Lower leg skin (tissue), 4 donors: ENCODE measurements around the gene CAPZA3. TPM values are rescaled to one million over a fixed set of nuclear protein-coding genes. Genes with fewer than 3 reads are reported as not detected.

Source experiments
- DNase-seq, 2 donors: peaks; one replicate each; pipeline ENCODE4 v3.0.0-alpha.2; 2019; ENCODE audit warnings: low spot score in 2 of 2
- H3K4me3 ChIP-seq: fragments of 200-600 bp; sonication (generic); 2 replicates; pipeline ENCODE4 v1.5.1; 2017; ENCODE audit warnings: mild to moderate bottlenecking, low read depth; ENCODE audit not compliant: poor library complexity, severe bottlenecking
- CTCF ChIP-seq, 3 donors: fragments of 450-650 bp; IDR thresholded peaks; one replicate each; pipeline ENCODE4 v1.5.1; 2016; ENCODE audit warnings: antibody characterized with exemption in 3 of 3, mild to moderate bottlenecking in 3 of 3, moderate library complexity in 2 of 3
- POLR2A ChIP-seq, 2 donors: fragments of 450-650 bp; IDR thresholded peaks; one replicate each; pipeline ENCODE4 v1.6.1; 2016 to 2017; ENCODE audit warnings: antibody characterized with exemption in 2 of 2, mild to moderate bottlenecking in 1 of 2, moderate library complexity in 1 of 2
- WGBS, 2 donors: methylation state at CpG; one replicate each; pipeline ENCODE4 v1.1.5; 2018; 5-methylcytosine and 5-hydroxymethylcytosine counted together
- intact Hi-C: fragments of 100-400 bp; cut with DNase I; formaldehyde crosslinking; loops from one replicate; pipeline ENCODE4 v1.15.0; 2023; ENCODE audit warnings: low total_unique reads
- total RNA-seq, 4 donors: library from RNA; depleted of rRNA; stranded (reverse); fragments of >200 nt; gene quantifications; one replicate each; pipeline ENCODE4 v1.1.0, GENCODE V29; 2016

CAPZA3 gene
- total RNA-seq, 4 donors from 2014 or later = 0.39 to 0.99 TPM; not detected in 2

DNA sequence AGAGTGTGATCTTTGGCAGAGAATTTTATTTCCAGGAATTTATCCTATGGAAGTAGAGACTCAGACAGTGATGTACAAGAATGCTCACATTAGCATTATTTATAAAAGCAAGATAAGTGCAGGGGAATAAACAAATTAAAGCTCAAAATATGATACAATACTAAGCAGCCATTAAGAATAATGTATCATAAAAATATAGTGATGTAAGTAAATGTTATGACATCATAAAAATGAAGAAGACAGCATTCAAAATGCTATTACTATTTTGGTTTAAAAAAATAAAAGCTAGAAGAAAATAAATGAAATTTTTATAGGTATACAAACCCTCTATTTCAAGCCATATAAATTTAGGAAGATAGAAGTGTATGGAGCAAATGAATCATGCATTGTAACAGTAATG, 17.2 kb upstream of the CAPZA3 start:
- intact Hi-C loops = no loop called here
- no peak overlapping the region for H3K4me3 ChIP-seq
- TF ChIP-seq CTCF (IDR thresholded peaks at IDR 0.05) (no peak), POLR2A (IDR thresholded peaks at IDR 0.05) (no peak)
- no peak for DNase-seq

DNA sequence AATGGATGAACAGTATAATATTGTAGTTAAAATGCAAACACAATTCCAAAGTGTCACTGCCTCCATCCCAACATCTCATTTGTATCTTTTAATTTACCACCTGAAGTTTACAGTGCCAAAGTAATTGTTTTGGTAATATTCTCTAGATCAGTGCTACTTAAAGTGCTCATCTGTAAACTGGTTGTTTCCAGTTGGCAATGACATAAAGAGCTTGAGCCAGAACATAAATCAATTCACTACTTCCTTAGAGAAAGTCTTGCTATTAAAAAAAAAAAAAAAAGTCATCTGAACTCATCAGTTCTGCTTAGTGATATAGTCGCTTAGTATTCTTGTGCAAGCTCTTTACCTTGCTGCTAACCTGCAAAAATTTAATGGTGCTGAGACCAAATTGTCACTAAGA, 16.5 kb upstream of the CAPZA3 start:
- no peak overlapping the region for H3K4me3 ChIP-seq
- no peak for TF ChIP-seq CTCF (IDR thresholded peaks at IDR 0.05)
- no peak for TF ChIP-seq POLR2A (IDR thresholded peaks at IDR 0.05)
- intact Hi-C loops = no loop called here
- no peak for DNase-seq
- 55% methylated on average over 1 of the region's 1 CpG for WGBS, 2 donors

DNA sequence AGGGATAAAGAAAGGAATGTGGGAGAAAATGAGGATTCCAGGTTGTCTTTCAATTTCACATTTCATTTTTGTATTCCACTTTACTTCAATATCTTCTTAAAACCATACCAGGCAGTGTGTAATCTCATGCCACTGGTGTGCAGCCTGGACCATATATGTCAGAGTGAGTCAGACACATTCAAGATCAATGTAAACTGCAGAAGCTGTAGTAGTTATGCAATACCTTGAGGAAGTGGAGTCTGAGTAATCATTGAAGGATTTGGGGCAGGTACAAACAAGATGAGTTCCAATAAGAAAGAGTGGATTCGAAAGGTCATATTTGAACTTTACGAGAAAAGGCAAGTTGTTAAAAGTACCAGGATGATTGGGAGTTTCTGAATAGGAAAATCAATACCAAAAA, 14.2 kb upstream of the CAPZA3 start:
- TF ChIP-seq CTCF (IDR thresholded peaks at IDR 0.05) (no peak), POLR2A (IDR thresholded peaks at IDR 0.05) (no peak)
- WGBS, 2 donors = 50 to 65% methylated on average over 2 of the region's 2 CpGs
- H3K4me3 ChIP-seq = no peak overlapping the region
- intact Hi-C loops = no loop called here
- no peak for DNase-seq

DNA sequence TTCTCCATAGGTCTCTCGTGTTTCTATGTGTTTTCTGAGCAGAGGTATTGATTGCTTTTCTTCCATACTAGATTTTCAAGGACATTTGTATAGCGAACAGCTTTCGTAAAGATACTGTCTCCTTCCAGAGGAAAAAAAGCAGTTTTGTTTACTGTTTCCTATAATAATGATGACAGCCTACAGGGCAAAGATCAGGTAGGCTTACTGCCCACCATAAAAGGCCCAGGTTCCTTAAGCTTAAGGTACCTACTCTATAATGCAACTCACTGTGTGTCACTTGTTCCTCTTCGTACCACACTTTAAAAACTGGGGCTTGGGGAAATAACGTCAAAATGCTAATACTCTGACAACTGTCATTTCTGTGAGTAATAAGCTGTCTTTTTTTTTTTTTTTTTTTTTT, 6.8 kb upstream of the CAPZA3 start:
- H3K4me3 ChIP-seq = no peak overlapping the region
- no peak for DNase-seq
- TF ChIP-seq CTCF (IDR thresholded peaks at IDR 0.05) (no peak), POLR2A (IDR thresholded peaks at IDR 0.05) (no peak)
- intact Hi-C loops = no loop called here
- 81 to 86% methylated on average over 5 of the region's 5 CpGs for WGBS, 2 donors

- TF ChIP-seq CTCF (IDR thresholded peaks at IDR 0.05) (no peak), POLR2A (IDR thresholded peaks at IDR 0.05) (no peak)
- H3K4me3 ChIP-seq = no peak overlapping the region
- DNase-seq = no peak
- intact Hi-C loops = no loop called here
- 76 to 87% methylated on average over 1 of the region's 1 CpG for WGBS, 2 donors
Observed at GRCh38 chr12:18747895-18748294, 10.0 kb downstream of the CAPZA3 start.

DNA sequence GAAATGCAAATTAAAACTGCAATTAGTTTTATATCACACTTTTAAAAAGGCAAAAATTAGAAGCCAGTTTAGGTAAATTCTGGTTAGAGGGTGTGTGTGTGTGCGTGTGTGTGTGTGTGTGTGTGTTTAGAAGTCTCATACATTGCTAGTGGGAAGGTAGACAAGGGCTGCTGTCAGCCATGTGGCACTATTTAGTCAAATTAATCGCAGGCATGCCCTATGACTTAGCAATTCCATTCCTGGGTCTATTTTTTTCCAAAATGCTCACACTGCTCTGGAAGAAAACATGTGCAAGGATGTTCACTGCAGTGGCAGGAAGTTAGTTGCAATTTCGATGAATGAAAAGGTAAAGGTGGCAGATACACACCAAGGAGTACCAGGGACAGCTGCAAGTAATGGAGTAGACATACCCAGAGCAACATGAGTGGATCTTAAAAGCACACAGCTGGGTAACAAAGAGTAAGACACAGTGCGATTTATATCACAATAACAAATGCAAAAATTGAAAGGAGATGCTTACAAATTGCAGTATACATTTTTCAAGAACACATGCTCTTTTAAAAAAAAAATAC, 11.6 kb downstream of the CAPZA3 start:
- intact Hi-C loops = no loop called here
- WGBS, 2 donors = 56 to 60% methylated on average over 4 of the region's 4 CpGs
- no peak for TF ChIP-seq CTCF (IDR thresholded peaks at IDR 0.05)
- no peak for TF ChIP-seq POLR2A (IDR thresholded peaks at IDR 0.05)
- DNase-seq = no peak
- H3K4me3 ChIP-seq = no peak overlapping the region
